GM18517 (cell line): ENCODE data around the gene ANO1.

Source experiments
- ATAC-seq: cut with Tn5 transposase; IDR thresholded peaks from one replicate; pipeline ENCODE4 v1.9.1; 2021; ENCODE audit warnings: mild to moderate bottlenecking, moderate library complexity; ENCODE audit not compliant: unreplicated experiment

ANO1 gene

GRCh38 chr11:70233511-70233934 lies 155.4 kb downstream of the ANO1 start:
- no peak for ATAC-seq

GRCh38 chr11:70233962-70234361 lies 155.8 kb downstream of the ANO1 start:
- ATAC-seq, result no peak
